ENCODE data around the gene LRRC42. TPM values are rescaled to one million over a fixed set of nuclear protein-coding genes. Genes with fewer than 3 reads are reported as not detected.

The LRRC42 gene
- total RNA-seq, 1 donor from 2014 or later: 63.5 TPM

DNA sequence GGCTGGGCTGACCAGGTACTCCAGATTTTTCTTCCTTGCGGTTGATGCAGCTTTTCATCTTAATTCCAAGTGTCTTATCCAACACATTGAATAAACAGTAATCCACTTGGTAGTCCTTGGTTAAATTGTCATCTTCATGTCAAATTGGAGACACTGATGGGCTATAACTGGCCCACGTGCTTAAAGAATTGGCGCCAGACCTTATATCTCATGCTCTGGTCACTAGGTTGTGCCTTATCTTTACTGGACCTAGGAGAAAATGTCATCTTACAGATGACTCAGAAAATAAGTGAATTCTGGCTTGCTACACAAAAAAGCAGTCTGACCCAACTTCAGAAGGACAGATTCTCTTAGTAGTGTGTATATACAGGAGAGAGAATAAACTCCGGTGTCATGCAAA is 16.2 kb downstream of the LRRC42 start:
- Mint-ChIP-seq H3K36me3 (ENCODE audit: insufficient read depth) (peaks cover 24% of the 10 kb centered on the region), H3K27me3 (no peaks in the 10 kb centered on the region), H3K4me1 (ENCODE audit: low read depth) (peaks cover 22% of the 10 kb centered on the region), H3K4me3 (ENCODE audit: low read depth) (no peak overlapping the region), H3K9me3 (ENCODE audit: low read depth) (no peaks in the 10 kb centered on the region), H3K27ac (no peak overlapping the region)
- no peak for DNase-seq (ENCODE audit: low spot score, unreplicated experiment)
- TF ChIP-seq CTCF (IDR thresholded peaks at IDR 0.05; ENCODE audit: unreplicated experiment): no peak

- H3K27me3 Mint-ChIP-seq: no peaks in the 10 kb centered on the region
- H3K9me3 Mint-ChIP-seq (ENCODE audit: low read depth): no peaks in the 10 kb centered on the region
- no peak for DNase-seq (ENCODE audit: low spot score, unreplicated experiment)
- peaks cover 29% of the 10 kb centered on the region for H3K36me3 Mint-ChIP-seq (ENCODE audit: insufficient read depth)
- TF ChIP-seq CTCF (IDR thresholded peaks at IDR 0.05; ENCODE audit: unreplicated experiment): no peak
- H3K4me3 Mint-ChIP-seq (ENCODE audit: low read depth): no peak overlapping the region
- H3K4me1 Mint-ChIP-seq (ENCODE audit: low read depth): peaks cover 29% of the 10 kb centered on the region
- H3K27ac Mint-ChIP-seq: no peak overlapping the region
Measured at GRCh38 chr1:53963460-53963859, 17.3 kb downstream of the LRRC42 start.

DNA sequence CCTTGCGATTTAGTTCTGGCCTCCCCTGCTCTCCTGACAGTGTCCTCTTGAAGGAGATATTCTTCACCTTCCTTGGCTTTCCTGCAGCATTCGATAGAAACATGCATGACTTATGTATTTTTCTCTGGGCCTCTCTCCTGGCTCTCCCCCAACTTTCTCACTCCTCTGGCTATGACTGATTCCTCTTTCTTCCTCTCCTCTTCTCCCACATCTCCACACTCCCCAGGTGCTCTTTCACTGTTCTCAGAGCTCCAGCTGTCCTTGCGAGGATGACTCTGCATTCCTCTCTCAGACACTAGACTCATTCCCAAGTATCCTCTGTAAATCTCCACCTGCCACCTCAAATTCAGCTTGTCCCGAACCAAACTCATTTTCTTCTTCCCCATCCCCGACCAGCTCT is 18.0 kb downstream of the LRRC42 start:
- Mint-ChIP-seq H3K4me3 (ENCODE audit: low read depth) (no peak overlapping the region), H3K27ac (peak overlapping the region; percentile 4), H3K36me3 (ENCODE audit: insufficient read depth) (peaks cover 31% of the 10 kb centered on the region), H3K9me3 (ENCODE audit: low read depth) (no peaks in the 10 kb centered on the region), H3K4me1 (ENCODE audit: low read depth) (peaks cover 32% of the 10 kb centered on the region), H3K27me3 (no peaks in the 10 kb centered on the region)
- DNase-seq (ENCODE audit: low spot score, unreplicated experiment): no peak
- TF ChIP-seq CTCF (IDR thresholded peaks at IDR 0.05; ENCODE audit: unreplicated experiment): no peak

GRCh38 chr1:53966794-53967193 is 20.6 kb downstream of the LRRC42 start:
- no peak for DNase-seq (ENCODE audit: low spot score, unreplicated experiment)

GRCh38 chr1:53967409-53968124 is 21.4 kb downstream of the LRRC42 start:
- Mint-ChIP-seq H3K36me3 (ENCODE audit: insufficient read depth) (peaks cover 34% of the 10 kb centered on the region), H3K9me3 (ENCODE audit: low read depth) (no peaks in the 10 kb centered on the region), H3K4me1 (ENCODE audit: low read depth) (peaks cover 36% of the 10 kb centered on the region), H3K27me3 (no peaks in the 10 kb centered on the region), H3K4me3 (ENCODE audit: low read depth) (peak overlapping the region; percentile 50), H3K27ac (peak overlapping the region; percentile 38)
- no peak for DNase-seq (ENCODE audit: low spot score, unreplicated experiment)
- TF ChIP-seq CTCF (IDR thresholded peaks at IDR 0.05; ENCODE audit: unreplicated experiment): peak; percentile 24

More at GRCh38 chr1:53966794-53967193, 20.6 kb downstream of the LRRC42 start:
- peaks cover 36% of the 10 kb centered on the region for H3K4me1 Mint-ChIP-seq (ENCODE audit: low read depth)
- H3K4me3 Mint-ChIP-seq (ENCODE audit: low read depth): no peak overlapping the region
- no peaks in the 10 kb centered on the region for H3K27me3 Mint-ChIP-seq
- peak overlapping the region; percentile 19 for H3K27ac Mint-ChIP-seq
- H3K9me3 Mint-ChIP-seq (ENCODE audit: low read depth): no peaks in the 10 kb centered on the region
- no peak for TF ChIP-seq CTCF (IDR thresholded peaks at IDR 0.05; ENCODE audit: unreplicated experiment)
- H3K36me3 Mint-ChIP-seq (ENCODE audit: insufficient read depth): peaks cover 37% of the 10 kb centered on the region
